SK-MEL-5 (cell line): ENCODE measurements around the gene XRCC1. TPM values are rescaled to one million over a fixed set of nuclear protein-coding genes. Genes with fewer than 3 reads are reported as not detected.
"Not testable (repeated sequence)": the region's sequence is repeated elsewhere in the genome, so short reads cannot be mapped to it uniquely, and the experiment has no call there.

Experiments
- DNase-seq: peaks from one replicate; pipeline ENCODE4 v3.0.0-alpha.2; 2016; ENCODE audit warnings: low read depth, low spot score
- in situ Hi-C: cut with HindIII; loops from 2 replicates; pipeline ENCODE4 v1.10.0; 2016; ENCODE audit warnings: low sequenced_read_pairs, high pct_unique_total_duplicates, low pct_unique_long_range_greater_than_20kb
- total RNA-seq: library from RNA; depleted of rRNA; stranded (reverse); fragments of >200 nt; shearing (Covaris generic); gene quantifications from 2 replicates; pipeline ENCODE4 v1.2.3, GENCODE V29; 2014

The XRCC1 gene
- total RNA-seq, 1 experiment from 2014 or later, result 13.2 TPM

GRCh38 chr19:43560687-43561086, 14.6 kb downstream of the XRCC1 start:
- DNase-seq, result peak; percentile 11
- in situ Hi-C loops, result no loop called here

GRCh38 chr19:43555185-43555770, 20.0 kb downstream of the XRCC1 start:
- in situ Hi-C loops, result no loop called here
- DNase-seq, result peak; percentile 81

GRCh38 chr19:43554317-43554895, 20.9 kb downstream of the XRCC1 start:
- no peak for DNase-seq
- in situ Hi-C loops, result no loop called here

GRCh38 chr19:43553656-43554055, 21.7 kb downstream of the XRCC1 start:
- in situ Hi-C loops, result no loop called here
- DNase-seq, result no peak

GRCh38 chr19:43552616-43553015, 22.7 kb downstream of the XRCC1 start:
- in situ Hi-C loops, result no loop called here
- DNase-seq, result no peak

- in situ Hi-C loops, result no loop called here
- DNase-seq, result no peak
Observed at GRCh38 chr19:43552198-43552450, 23.2 kb downstream of the XRCC1 start.

GRCh38 chr19:43551399-43552197, 23.7 kb downstream of the XRCC1 start:
- in situ Hi-C loops, result no loop called here
- no peak for DNase-seq

- DNase-seq, result no peak
- in situ Hi-C loops, result no loop called here
Observed at GRCh38 chr19:43548706-43549105, 26.6 kb downstream of the XRCC1 start.

- in situ Hi-C loops, DNase-seq: not testable (repeated sequence)
Observed at GRCh38 chr19:43547926-43548325, 27.4 kb downstream of the XRCC1 start.

- DNase-seq, result no peak
- in situ Hi-C loops, result no loop called here
Observed at GRCh38 chr19:43546581-43546980, 28.7 kb downstream of the XRCC1 start.

- in situ Hi-C loops, result no loop called here
- no peak for DNase-seq
Observed at GRCh38 chr19:43545981-43546380, 29.3 kb downstream of the XRCC1 start.

GRCh38 chr19:43545276-43545675, 30.1 kb downstream of the XRCC1 start:
- in situ Hi-C loops, result no loop called here
- DNase-seq, result no peak

GRCh38 chr19:43544077-43544476, 31.2 kb downstream of the XRCC1 start:
- in situ Hi-C loops, result no loop called here
- DNase-seq, result no peak

GRCh38 chr19:43541920-43542650, 33.2 kb downstream of the XRCC1 start:
- in situ Hi-C loops, result no loop called here
- DNase-seq, result no peak

GRCh38 chr19:43540381-43540780, 34.9 kb downstream of the XRCC1 start:
- no peak for DNase-seq
- in situ Hi-C loops, result no loop called here

- no peak for DNase-seq
- in situ Hi-C loops, result no loop called here
Observed at GRCh38 chr19:43538922-43539321, 36.4 kb downstream of the XRCC1 start.

GRCh38 chr19:43534816-43535761, 40.2 kb downstream of the XRCC1 start:
- peak; percentile 68 for DNase-seq
- in situ Hi-C loops, result no loop called here
